ENCODE data around the gene PPFIA1. TPM values are rescaled to one million over a fixed set of nuclear protein-coding genes. Genes with fewer than 3 reads are reported as not detected.

PPFIA1 gene
- total RNA-seq, 1 donor from 2014 or later: 42.8 TPM

GRCh38 chr11:70348191-70348590 lies 77.7 kb downstream of the PPFIA1 start:
- no peak for DNase-seq (ENCODE audit: low spot score)
- intact Hi-C loops (cut with DNase I): no loop called here

- intact Hi-C loops (cut with DNase I): no loop called here
- no peak for DNase-seq (ENCODE audit: low spot score)
Measured at GRCh38 chr11:70348608-70349007, 78.1 kb downstream of the PPFIA1 start.

GRCh38 chr11:70351646-70352045 lies 81.2 kb downstream of the PPFIA1 start:
- intact Hi-C loops (cut with DNase I): no loop called here
- DNase-seq (ENCODE audit: low spot score): no peak

GRCh38 chr11:70352100-70352499 lies 81.6 kb downstream of the PPFIA1 start:
- intact Hi-C loops (cut with DNase I): no loop called here

GRCh38 chr11:70352601-70353000 lies 82.1 kb downstream of the PPFIA1 start:
- DNase-seq (ENCODE audit: low spot score): no peak
- intact Hi-C loops (cut with DNase I): no loop called here

More at GRCh38 chr11:70352100-70352499, 81.6 kb downstream of the PPFIA1 start:
- no peak for DNase-seq (ENCODE audit: low spot score)

- intact Hi-C loops (cut with DNase I): no loop called here
- DNase-seq (ENCODE audit: low spot score): no peak
Measured at GRCh38 chr11:70353329-70353728, 82.8 kb downstream of the PPFIA1 start.

GRCh38 chr11:70353900-70354568 lies 83.5 kb downstream of the PPFIA1 start:
- no peak for DNase-seq (ENCODE audit: low spot score)
- intact Hi-C loops (cut with DNase I): no loop called here

- DNase-seq (ENCODE audit: low spot score): no peak
- intact Hi-C loops (cut with DNase I): no loop called here
Measured at GRCh38 chr11:70354629-70355028, 84.1 kb downstream of the PPFIA1 start.

GRCh38 chr11:70358753-70359152 lies 88.3 kb downstream of the PPFIA1 start:
- no peak for DNase-seq (ENCODE audit: low spot score)
- intact Hi-C loops (cut with DNase I): no loop called here

GRCh38 chr11:70359451-70360205 lies 89.1 kb downstream of the PPFIA1 start:
- DNase-seq (ENCODE audit: low spot score): no peak
- intact Hi-C loops (cut with DNase I): no loop called here

- no peak for DNase-seq (ENCODE audit: low spot score)
- intact Hi-C loops (cut with DNase I): no loop called here
Measured at GRCh38 chr11:70360211-70360610, 89.7 kb downstream of the PPFIA1 start.

- no peak for DNase-seq (ENCODE audit: low spot score)
- intact Hi-C loops (cut with DNase I): no loop called here
Measured at GRCh38 chr11:70364178-70364577, 93.7 kb downstream of the PPFIA1 start.

GRCh38 chr11:70364745-70365543 lies 94.5 kb downstream of the PPFIA1 start:
- intact Hi-C loops (cut with DNase I): no loop called here
- no peak for DNase-seq (ENCODE audit: low spot score)

- intact Hi-C loops (cut with DNase I): no loop called here
- DNase-seq (ENCODE audit: low spot score): no peak
Measured at GRCh38 chr11:70365544-70365927, 95.0 kb downstream of the PPFIA1 start.

GRCh38 chr11:70367071-70367470 lies 96.6 kb downstream of the PPFIA1 start:
- intact Hi-C loops (cut with DNase I): no loop called here
- DNase-seq (ENCODE audit: low spot score): no peak

GRCh38 chr11:70368961-70369360 lies 98.5 kb downstream of the PPFIA1 start:
- intact Hi-C loops (cut with DNase I): no loop called here
- DNase-seq (ENCODE audit: low spot score): no peak

- DNase-seq (ENCODE audit: low spot score): no peak
- intact Hi-C loops (cut with DNase I): no loop called here
Measured at GRCh38 chr11:70371241-70371640, 100.8 kb downstream of the PPFIA1 start.

- DNase-seq (ENCODE audit: low spot score): no peak
- intact Hi-C loops (cut with DNase I): no loop called here
Measured at GRCh38 chr11:70372076-70372475, 101.6 kb downstream of the PPFIA1 start.

- no peak for DNase-seq (ENCODE audit: low spot score)
- intact Hi-C loops (cut with DNase I): no loop called here
Measured at GRCh38 chr11:70376621-70377020, 106.1 kb downstream of the PPFIA1 start.

GRCh38 chr11:70377645-70378044 lies 107.2 kb downstream of the PPFIA1 start:
- intact Hi-C loops (cut with DNase I): no loop called here
- DNase-seq (ENCODE audit: low spot score): no peak

Measured in cardiac septum (tissue), 1 donor.